Adrenal gland (tissue), 12 donors: Measurements from ENCODE around the gene TRAF7. TPM values are rescaled to one million over a fixed set of nuclear protein-coding genes. Genes with fewer than 3 reads are reported as not detected.
"Not testable (repeated sequence)": the region's sequence is repeated elsewhere in the genome, so short reads cannot be mapped to it uniquely, and the experiment has no call there.

Experiments used
- DNase-seq, 7 donors: peaks; one replicate each; pipeline ENCODE4 v3.0.0-alpha.2; 2019 to 2020
- H3K27ac ChIP-seq, 5 donors: fragments of 200-600 bp; sonication (generic) in 4 of 5; 1 replicate in 3 of 5; 2 replicates in 2 of 5; pipeline versions ENCODE4 v1.5.1 to v1.8.0; 2016 to 2020; ENCODE audit warnings: mild to moderate bottlenecking in 1 of 5
- H3K27me3 ChIP-seq: fragments of 200-600 bp; 2 replicates; pipeline ENCODE4 v1.8.0; 2021
- H3K36me3 ChIP-seq, 2 donors: fragments of 200-600 bp; replicated peaks in 1 of 2; 1 replicate in 1 of 2; 2 replicates in 1 of 2; pipeline versions ENCODE4 v1.5.1 to v1.8.0; 2018 to 2022
- H3K4me1 ChIP-seq, 2 donors: fragments of 200-600 bp; replicated peaks in 1 of 2; 1 replicate in 1 of 2; 2 replicates in 1 of 2; pipeline versions ENCODE4 v1.5.1 to v1.8.0; 2018 to 2021
- H3K4me3 ChIP-seq, 4 donors: fragments of 200-600 bp; sonication (generic) in 3 of 4; one replicate each; pipeline ENCODE4 v1.5.1; 2016 to 2018
- H3K9me3 ChIP-seq, 3 donors: fragments of 200-600 bp; sonication (generic) in 1 of 3; replicated peaks in 1 of 3; 1 replicate in 2 of 3; 2 replicates in 1 of 3; pipeline versions ENCODE4 v1.5.1 to v1.8.0; 2016 to 2021
- CTCF ChIP-seq, 6 experiments: fragments of 450-650 bp in 4 of 6; fragments of 200-600 bp in 2 of 6; sonication (generic) in 1 of 6; IDR thresholded peaks; 1 replicate in 5 of 6; 2 replicates in 1 of 6; pipeline versions ENCODE4 v1.5.1 to v1.8.0; 2016 to 2021; ENCODE audit warnings: antibody characterized with exemption in 6 of 6, mild to moderate bottlenecking in 2 of 6, moderate library complexity in 1 of 6
- POLR2A ChIP-seq, 2 donors: fragments of 450-650 bp; IDR thresholded peaks; one replicate each; pipeline ENCODE4 v1.6.1; 2017; ENCODE audit warnings: antibody characterized with exemption in 2 of 2, mild to moderate bottlenecking in 2 of 2, moderate library complexity in 1 of 2
- WGBS, 4 donors: extraction: QIAGEN DNeasy Blood & Tissue Kit in 2 of 4; methylation state at CpG; one replicate each; pipeline versions ENCODE4 v1.1.5 to v1.1.7; 2013 to 2017; 5-methylcytosine and 5-hydroxymethylcytosine counted together
- intact Hi-C, 2 donors: fragments of 100-400 bp; cut with DNase I; formaldehyde crosslinking; loops; one replicate each; pipeline versions ENCODE4 v1.14.1 to v1.15.0; 2022 to 2023
- polyA plus RNA-seq, 3 donors: library from polyadenylated mRNA; stranded (reverse); fragments of 200-250 nt in 2 of 3; fragments of 350-450 nt in 1 of 3; fragmentation: Illumina TruSeq in 1 of 3; extraction: RNeasy Lipid Tissue Mini Kit (QIAGEN cat#74804) in 1 of 3; gene quantifications; one replicate each; pipeline ENCODE4 v1.2.3, GENCODE V29; 2013 to 2014
- total RNA-seq, 9 donors: library from RNA; depleted of rRNA in 4 of 9; stranded (reverse); fragments of >200 nt in 4 of 9; fragments of 120-200 nt in 1 of 9; fragmentation: NEBNext Ultra II Directional in 1 of 9; extraction: Animal tissue kit (Norgen Biotek cat#: 25700) in 1 of 9; gene quantifications; one replicate each; pipeline versions ENCODE4 v1.1.0 to v1.2.4, GENCODE V29; 2013 to 2023
- donor health status: healthy with polysubstance abuse.
- donor health status: Bipolar disorder and iron deficiency.
- donor health status: DM: yes; HTN: yes; CAD: no.
- donor health status: DM: no; HTN: no; CAD: no.
- donor health status: DM: no; HTN: no; CAD: no.
- donor health status: DM: yes; HTN: yes; CAD: no.

TRAF7 gene
- total and polyA plus RNA-seq, 12 donors, result 21.0 to 129 (median 52.2) TPM

- intact Hi-C loops, result no loop called here
- no peak for DNase-seq
- peaks cover 14% of the 10 kb centered on the region for H3K27me3 ChIP-seq
- H3K4me3 ChIP-seq, result no peak overlapping the region
- H3K9me3 ChIP-seq, result no peaks in the 10 kb centered on the region
- 60 to 75% (median 71%) methylated on average over 4 of the region's 4 CpGs for WGBS, 4 donors
- H3K36me3 ChIP-seq, result no peaks in the 10 kb centered on the region
- TF ChIP-seq CTCF (IDR thresholded peaks at IDR 0.05), result no peak
- TF ChIP-seq POLR2A (IDR thresholded peaks at IDR 0.05), result no peak
- peaks cover 0 to 8% of the 10 kb centered on the region in 2 donors for H3K4me1 ChIP-seq
- H3K27ac ChIP-seq, result no peak overlapping the region
Observed at GRCh38 chr16:2198283-2198682, 42.7 kb downstream of the TRAF7 start.

- intact Hi-C loops, result no loop called here
- no peak overlapping the region for H3K27ac ChIP-seq
- H3K4me3 ChIP-seq, result no peak overlapping the region
- DNase-seq, result no peak
- peaks cover 14% of the 10 kb centered on the region for H3K27me3 ChIP-seq
- no peaks in the 10 kb centered on the region for H3K36me3 ChIP-seq
- 77 to 100% (median 84%) methylated on average over 1 to 5 of the region's 5 CpGs for WGBS, 4 donors
- TF ChIP-seq POLR2A (IDR thresholded peaks at IDR 0.05), result no peak
- no peak for TF ChIP-seq CTCF (IDR thresholded peaks at IDR 0.05)
- no peaks in the 10 kb centered on the region for H3K9me3 ChIP-seq
- peaks cover 0 to 8% of the 10 kb centered on the region in 2 donors for H3K4me1 ChIP-seq
Observed at GRCh38 chr16:2199095-2199494, 43.5 kb downstream of the TRAF7 start.

- Histone ChIP-seq H3K4me3 (no peak overlapping the region), H3K27ac (no peak overlapping the region), H3K9me3 (no peaks in the 10 kb centered on the region), H3K27me3 (peaks cover 13% of the 10 kb centered on the region), H3K36me3 (no peaks in the 10 kb centered on the region), H3K4me1 (peaks cover 3 to 9% of the 10 kb centered on the region in 2 donors)
- intact Hi-C loops, result no loop called here
- 53 to 80% (median 77%) methylated on average over 6 to 14 of the region's 14 CpGs for WGBS, 4 donors
- DNase-seq, result no peak
- TF ChIP-seq POLR2A (IDR thresholded peaks at IDR 0.05), result no peak
- TF ChIP-seq CTCF (IDR thresholded peaks at IDR 0.05), result no peak
Observed at GRCh38 chr16:2199621-2200139, 44.1 kb downstream of the TRAF7 start.

GRCh38 chr16:2200313-2200712 lies 44.7 kb downstream of the TRAF7 start:
- peaks cover 5 to 11% of the 10 kb centered on the region in 2 donors for H3K4me1 ChIP-seq
- TF ChIP-seq CTCF (IDR thresholded peaks at IDR 0.05), result no peak
- no peak for TF ChIP-seq POLR2A (IDR thresholded peaks at IDR 0.05)
- no peak overlapping the region for H3K4me3 ChIP-seq
- intact Hi-C loops, result no loop called here
- no peak for DNase-seq
- 86 to 92% (median 90%) methylated on average over 6 of the region's 6 CpGs for WGBS, 4 donors
- H3K9me3 ChIP-seq, result no peaks in the 10 kb centered on the region
- H3K27ac ChIP-seq, result no peak overlapping the region
- H3K27me3 ChIP-seq, result peaks cover 7% of the 10 kb centered on the region
- H3K36me3 ChIP-seq, result no peaks in the 10 kb centered on the region

- H3K4me3 ChIP-seq, intact Hi-C loops, H3K27me3 ChIP-seq, H3K9me3 ChIP-seq, H3K27ac ChIP-seq, DNase-seq: not testable (repeated sequence)
- WGBS, 4 donors, result 94 to 96% (median 95%) methylated on average over 8 of the region's 8 CpGs
- peaks cover 5 to 17% of the 10 kb centered on the region in 2 donors for H3K4me1 ChIP-seq
- H3K36me3 ChIP-seq, result peaks cover 0 to 15% of the 10 kb centered on the region in 2 donors
Observed at GRCh38 chr16:2203119-2203688, 47.6 kb downstream of the TRAF7 start.
